CD4-positive, alpha-beta memory T cell (primary cell): ENCODE measurements around the gene CD3D. TPM values are rescaled to one million over a fixed set of nuclear protein-coding genes. Genes with fewer than 3 reads are reported as not detected.
A peak's percentile ranks its signal among the peaks of the same experiment; 100 is the strongest.

Source experiments
- CTCF ChIA-PET: fragments of 350-600 bp; sonication (Branson Sonifier 250); formaldehyde crosslinking; loops from one replicate; lab custom pipeline; 2021; ENCODE audit warnings: inconsistent platforms; ENCODE audit not compliant: partially characterized antibody; lab: Charles Lee
- POLR2A ChIA-PET: fragments of 350-600 bp; sonication (Branson Sonifier 250); formaldehyde crosslinking; loops from one replicate; lab custom pipeline; 2021; ENCODE audit not compliant: partially characterized antibody; lab: Charles Lee
- DNase-seq, 5 donors: peaks; one replicate each; pipeline versions ENCODE4 v3.0.0 to v3.0.0-alpha.2; 2020 to 2022; ENCODE audit warnings: mixed read lengths in 1 of 5
- H3K27ac ChIP-seq: one replicate; pipeline ENCODE4 v1.7.0; 2013; ENCODE audit warnings: low read depth, low read length
- H3K27me3 ChIP-seq: 2 replicates; pipeline ENCODE4 v1.7.0; 2013; ENCODE audit warnings: mild to moderate bottlenecking, low read length, moderate library complexity; ENCODE audit not compliant: insufficient read depth
- H3K36me3 ChIP-seq: 2 replicates; pipeline ENCODE4 v1.7.0; 2013; ENCODE audit warnings: mild to moderate bottlenecking, low read length, moderate library complexity; ENCODE audit not compliant: insufficient read depth
- H3K4me1 ChIP-seq: 2 replicates; pipeline ENCODE4 v1.7.0; 2013; ENCODE audit warnings: mild to moderate bottlenecking, low read length, moderate library complexity; ENCODE audit not compliant: insufficient read depth
- H3K4me3 ChIP-seq, 2 donors: one replicate each; pipeline ENCODE4 v1.7.0; 2013; ENCODE audit warnings: low read length in 2 of 2, mild to moderate bottlenecking in 1 of 2
- H3K9me3 ChIP-seq, 2 donors: one replicate each; pipeline ENCODE4 v1.7.0; 2013; ENCODE audit warnings: low read length in 2 of 2, control low read depth in 1 of 2; ENCODE audit not compliant: control insufficient read depth in 1 of 2
- H3K27ac Mint-ChIP-seq, 7 donors: one replicate each; pipeline ENCODE4 v1.8.0; 2020 to 2021; ENCODE audit warnings: mixed read lengths in 7 of 7, mild to moderate bottlenecking in 6 of 7, inconsistent platforms in 3 of 7, moderate library complexity in 3 of 7
- H3K27me3 Mint-ChIP-seq, 2 donors: one replicate each; pipeline ENCODE4 v1.8.0; 2020 to 2021; ENCODE audit warnings: mixed read lengths in 2 of 2
- H3K36me3 Mint-ChIP-seq, 2 donors: one replicate each; pipeline ENCODE4 v1.8.0; 2020 to 2021; ENCODE audit warnings: mixed read lengths in 2 of 2, inconsistent platforms in 1 of 2, mild to moderate bottlenecking in 1 of 2
- H3K4me1 Mint-ChIP-seq, 4 donors: one replicate each; pipeline ENCODE4 v1.8.0; 2020 to 2021; ENCODE audit warnings: mixed read lengths in 4 of 4, mild to moderate bottlenecking in 1 of 4
- H3K4me3 Mint-ChIP-seq, 8 donors: one replicate each; pipeline ENCODE4 v1.8.0; 2020 to 2021; ENCODE audit warnings: mixed read lengths in 8 of 8, mild to moderate bottlenecking in 7 of 8, moderate library complexity in 6 of 8, inconsistent platforms in 3 of 8
- H3K9me3 Mint-ChIP-seq, 8 donors: one replicate each; pipeline ENCODE4 v1.8.0; 2020 to 2021; ENCODE audit warnings: mixed read lengths in 8 of 8, mild to moderate bottlenecking in 5 of 8, inconsistent platforms in 3 of 8, moderate library complexity in 1 of 8
- intact Hi-C: fragments of 100-400 bp; cut with micrococcal nuclease; formaldehyde crosslinking; loops from one replicate; pipeline ENCODE4 v1.15.1; 2023
- polyA plus RNA-seq, 2 donors: library from polyadenylated mRNA; unstranded; fragments of 300-500 nt; fragmentation: Illumina TruSeq; gene quantifications; one replicate each; pipeline ENCODE4 v1.2.3, GENCODE V29; 2021
- total RNA-seq, 2 experiments: library from RNA; stranded (reverse); gene quantifications; one replicate each; pipeline ENCODE4 v1.2.3, GENCODE V29; 2021

The CD3D gene
- total and polyA plus RNA-seq, 4 experiments from 2014 or later = 338 to 1,046 (median 668) TPM

DNA sequence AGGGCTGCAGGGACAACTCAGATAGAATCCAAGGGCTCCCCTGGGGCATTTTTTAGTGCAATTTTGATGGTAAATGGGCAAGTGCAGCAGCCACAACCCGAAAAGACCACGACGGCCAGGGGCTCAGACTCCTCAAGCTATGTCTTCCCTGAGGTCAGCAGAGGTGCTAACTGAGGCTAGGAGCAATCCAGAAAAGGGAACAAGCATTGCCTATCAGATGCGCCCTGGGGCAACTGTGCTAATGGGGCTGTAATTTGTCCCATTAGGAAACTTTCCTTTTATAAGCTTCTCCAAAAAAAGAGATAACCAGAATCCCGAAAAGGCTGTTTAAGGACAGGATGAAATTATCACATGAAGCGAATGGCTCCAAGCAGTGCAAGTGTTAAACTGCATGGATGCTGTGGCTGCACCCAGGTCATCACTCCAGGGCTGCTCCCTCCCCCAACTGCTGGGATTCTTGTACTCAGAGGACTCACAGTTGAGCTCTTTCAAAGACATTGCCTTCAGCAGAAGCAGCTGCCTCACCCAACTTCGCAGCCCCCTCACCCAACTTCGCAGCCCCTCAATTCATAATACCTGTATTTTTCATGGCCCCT, 40.8 kb downstream of the CD3D start:
- peak overlapping the region in 5 of 7 donors; percentile 31 to 98 (median 61) for H3K27ac Mint-ChIP-seq
- Histone ChIP-seq H3K27me3 (no peaks in the 10 kb centered on the region), H3K9me3 (no peaks in the 10 kb centered on the region), H3K36me3 (no peaks in the 10 kb centered on the region), H3K4me3 (no peak overlapping the region), H3K4me1 (peaks cover 38% of the 10 kb centered on the region), H3K27ac (no peak overlapping the region)
- intact Hi-C loops = no loop called here
- H3K4me3 Mint-ChIP-seq = peak overlapping the region in 1 of 8 donors; percentile 17
- CTCF ChIA-PET = interaction anchor here (0.6 to 2.4 kb wide), 5 partner anchors 10 to 103 kb away, joined by 3 to 10 read pairs (median 3); partner anchors contain the start of gene UBE4A
- H3K4me1 Mint-ChIP-seq = peaks cover 24 to 64% (median 39%) of the 10 kb centered on the region in 4 donors
- no peaks in the 10 kb centered on the region for H3K9me3 Mint-ChIP-seq
- POLR2A ChIA-PET = interaction anchor here (1.1 to 2.6 kb wide), 3 partner anchors 58 to 78 kb away, joined by 4 to 7 read pairs (median 7); partner anchors contain the start of genes JAML and UBE4A
- H3K36me3 Mint-ChIP-seq = peaks cover 13 to 21% of the 10 kb centered on the region in 2 donors
- H3K27me3 Mint-ChIP-seq = no peaks in the 10 kb centered on the region
- no peak for DNase-seq

DNA sequence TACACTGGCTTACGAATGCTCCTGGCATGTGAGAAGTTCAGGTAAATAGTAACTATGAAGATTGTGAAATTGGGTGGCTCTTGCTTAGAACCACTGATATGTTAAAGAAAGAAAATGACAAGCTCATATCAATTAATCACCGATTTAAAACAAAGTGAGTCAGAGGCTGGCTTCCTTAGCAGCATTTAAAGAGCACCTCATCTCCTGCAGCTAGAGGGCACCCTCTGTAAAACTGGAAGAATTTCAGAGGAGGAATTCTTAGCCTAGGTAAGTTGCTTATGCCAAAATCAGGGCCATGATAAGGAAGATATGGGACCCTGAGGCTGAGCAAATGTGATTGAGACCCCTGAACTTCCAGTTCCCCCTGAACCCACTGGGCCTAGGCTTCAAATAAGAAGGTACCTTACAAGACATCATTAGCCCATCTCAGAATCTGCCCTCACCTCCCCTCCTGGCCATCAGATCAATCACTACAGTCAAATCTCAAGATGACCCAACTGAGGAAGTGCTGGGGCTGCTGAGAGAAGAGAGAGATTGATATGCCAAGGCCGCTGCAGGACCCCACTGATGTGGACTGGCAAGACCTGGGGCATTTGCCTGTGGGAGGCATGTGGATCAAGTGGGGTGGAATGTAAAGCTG, 46.6 kb downstream of the CD3D start:
- Mint-ChIP-seq H3K4me1 (peaks cover 10 to 22% (median 14%) of the 10 kb centered on the region in 4 donors), H3K4me3 (peak overlapping the region in 1 of 8 donors; percentile 11), H3K27ac (peak overlapping the region; percentile 0 to 88 (median 72)), H3K9me3 (peaks cover 0 to 1% (median 0%) of the 10 kb centered on the region in 8 donors), H3K36me3 (no peaks in the 10 kb centered on the region), H3K27me3 (no peaks in the 10 kb centered on the region)
- Histone ChIP-seq H3K36me3 (no peaks in the 10 kb centered on the region), H3K4me1 (peaks cover 9% of the 10 kb centered on the region), H3K27ac (no peak overlapping the region), H3K4me3 (no peak overlapping the region), H3K27me3 (no peaks in the 10 kb centered on the region), H3K9me3 (no peaks in the 10 kb centered on the region)
- intact Hi-C loops = loop anchor here (1.0 kb wide), 4 partner anchors 9 to 192 kb away; no protein-coding TSS in a partner anchor
- POLR2A ChIA-PET = interaction anchor here (0.6 to 2.1 kb wide), 15 partner anchors 9 to 140 kb away, joined by 3 to 14 read pairs (median 5); partner anchors contain the start of genes CD3E, JAML, KMT2A and MPZL3
- CTCF ChIA-PET = interaction anchor here (0.6 to 4.8 kb wide), 52 partner anchors 9 to 1086 kb away, joined by 3 to 52 read pairs (median 4); partner anchors contain the start of genes CD3E, JAML, MPZL2 and UBE4A
- DNase-seq = peak; percentile 46 to 59 (median 52)

DNA sequence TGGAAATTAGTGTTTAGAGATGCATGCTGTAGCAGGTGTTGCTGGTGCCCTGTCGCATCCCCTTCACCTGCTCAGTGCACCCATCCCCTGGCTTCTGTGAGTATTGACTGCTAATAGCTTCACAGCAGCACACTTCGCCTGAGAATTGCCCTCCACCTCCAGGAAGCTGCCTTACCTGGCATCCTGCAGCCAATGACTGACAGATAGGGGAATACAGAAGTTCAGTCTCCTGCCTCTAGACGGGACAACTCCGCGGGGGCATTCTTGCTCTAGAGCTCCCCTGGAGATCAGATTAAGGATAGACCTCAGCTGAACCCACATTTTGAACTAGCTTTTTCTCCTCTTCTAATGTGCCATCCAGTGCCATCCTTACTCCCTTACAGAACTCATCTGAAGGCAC, 47.3 kb downstream of the CD3D start:
- ChIA-PET CTCF (interaction anchor here (0.6 to 4.8 kb wide), 51 partner anchors 10 to 1085 kb away, joined by 3 to 52 read pairs (median 5); partner anchors contain the start of genes CD3E, MPZL2 and UBE4A), POLR2A (interaction anchor here (0.6 to 2.1 kb wide), 12 partner anchors 9 to 140 kb away, joined by 3 to 14 read pairs (median 5); partner anchors contain the start of genes CD3E, JAML, KMT2A and MPZL3)
- H3K27ac Mint-ChIP-seq = peak overlapping the region in 1 of 7 donors; percentile 59
- no peak overlapping the region for H3K4me3 ChIP-seq
- H3K27me3 ChIP-seq = no peaks in the 10 kb centered on the region
- intact Hi-C loops = loop anchor here (1.0 kb wide), 1 partner anchor 97 kb away; no protein-coding TSS in a partner anchor
- peaks cover 0 to 1% (median 0%) of the 10 kb centered on the region in 8 donors for H3K9me3 Mint-ChIP-seq
- H3K4me3 Mint-ChIP-seq = no peak overlapping the region
- peaks cover 9% of the 10 kb centered on the region for H3K4me1 ChIP-seq
- H3K36me3 Mint-ChIP-seq = no peaks in the 10 kb centered on the region
- H3K4me1 Mint-ChIP-seq = peaks cover 11 to 19% (median 15%) of the 10 kb centered on the region in 4 donors
- peak in 1 of 5 donors; percentile 34 for DNase-seq
- H3K36me3 ChIP-seq = no peaks in the 10 kb centered on the region
- no peak overlapping the region for H3K27ac ChIP-seq
- H3K9me3 ChIP-seq = no peaks in the 10 kb centered on the region
- no peaks in the 10 kb centered on the region for H3K27me3 Mint-ChIP-seq

DNA sequence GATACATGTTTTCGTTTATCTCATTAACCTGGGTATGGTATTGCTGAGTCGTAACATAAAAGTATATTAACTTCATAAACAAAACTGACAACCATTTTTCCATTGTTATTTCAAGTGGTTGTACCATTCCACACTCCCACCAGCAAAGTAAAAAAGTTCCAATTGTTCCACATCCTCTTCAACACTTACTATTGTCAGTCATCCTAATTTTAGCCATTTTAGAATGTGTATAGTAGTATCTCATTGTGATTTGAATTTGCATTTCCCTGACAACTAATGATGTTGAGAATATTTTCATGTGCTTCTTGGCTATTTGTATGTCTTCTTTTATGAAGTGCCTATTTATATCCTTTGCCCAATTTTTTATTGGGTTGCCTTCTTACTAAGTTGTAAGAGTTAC, 48.5 kb downstream of the CD3D start:
- H3K27ac ChIP-seq = no peak overlapping the region
- no peaks in the 10 kb centered on the region for H3K9me3 ChIP-seq
- H3K4me1 ChIP-seq = peaks cover 9% of the 10 kb centered on the region
- Mint-ChIP-seq H3K27ac (peak overlapping the region in 1 of 7 donors; percentile 7), H3K9me3 (peaks cover 0 to 1% (median 0%) of the 10 kb centered on the region in 8 donors), H3K4me1 (peaks cover 11 to 19% (median 14%) of the 10 kb centered on the region in 4 donors), H3K36me3 (no peaks in the 10 kb centered on the region), H3K4me3 (no peak overlapping the region), H3K27me3 (no peaks in the 10 kb centered on the region)
- ChIA-PET POLR2A (no interaction called here), CTCF (interaction anchor here (0.6 to 4.8 kb wide), 7 partner anchors 11 to 148 kb away, joined by 4 to 52 read pairs (median 16); partner anchors contain the start of gene CD3E)
- no peaks in the 10 kb centered on the region for H3K27me3 ChIP-seq
- H3K36me3 ChIP-seq = no peaks in the 10 kb centered on the region
- intact Hi-C loops = no loop called here
- no peak overlapping the region for H3K4me3 ChIP-seq
- DNase-seq = no peak

DNA sequence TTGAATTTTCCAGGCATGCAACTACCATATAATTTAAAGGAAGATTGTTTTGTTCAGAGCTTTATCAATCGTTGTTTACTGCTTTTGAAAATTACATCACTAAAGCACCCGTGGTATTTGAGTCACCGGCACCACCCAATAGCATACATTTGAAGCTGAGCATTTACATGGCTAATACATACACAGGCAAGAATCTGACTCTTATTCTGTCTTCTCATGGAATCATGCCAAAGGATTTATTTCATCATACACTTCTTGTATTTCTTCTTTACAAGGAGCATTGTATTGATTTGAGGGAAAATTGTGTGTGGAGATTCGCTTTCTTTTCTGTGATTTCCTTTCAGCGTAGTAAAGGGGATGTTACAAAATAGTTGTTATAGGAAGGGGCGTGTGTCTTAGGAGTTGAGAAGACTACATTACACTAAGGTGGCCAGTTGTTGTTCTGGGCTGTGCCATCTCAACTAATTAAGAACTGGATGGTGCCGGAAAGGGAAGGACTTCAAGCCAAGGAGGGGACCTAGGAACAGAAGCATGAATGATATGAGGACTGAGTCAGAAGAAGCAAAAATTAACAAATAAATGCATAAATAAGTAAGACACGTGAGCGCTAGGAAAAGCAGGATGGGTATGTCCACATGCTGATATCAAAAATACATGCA, 50.9 kb downstream of the CD3D start:
- Mint-ChIP-seq H3K4me1 (peaks cover 11 to 19% (median 14%) of the 10 kb centered on the region in 4 donors), H3K27ac (no peak overlapping the region), H3K9me3 (peaks cover 0 to 1% (median 0%) of the 10 kb centered on the region in 8 donors), H3K4me3 (no peak overlapping the region), H3K36me3 (no peaks in the 10 kb centered on the region), H3K27me3 (no peaks in the 10 kb centered on the region)
- intact Hi-C loops = loop anchor here (1.0 kb wide), 2 partner anchors 93 to 146 kb away; no protein-coding TSS in a partner anchor
- Histone ChIP-seq H3K27me3 (no peaks in the 10 kb centered on the region), H3K4me3 (no peak overlapping the region), H3K4me1 (peaks cover 9% of the 10 kb centered on the region), H3K36me3 (no peaks in the 10 kb centered on the region), H3K9me3 (no peaks in the 10 kb centered on the region), H3K27ac (no peak overlapping the region)
- no peak for DNase-seq
- ChIA-PET CTCF (interaction anchor here (0.7 to 6.2 kb wide), 24 partner anchors 8 to 147 kb away, joined by 3 to 138 read pairs (median 4); partner anchors contain the start of gene MPZL3), POLR2A (interaction anchor here (0.6 to 2.3 kb wide), 8 partner anchors 12 to 146 kb away, joined by 3 to 17 read pairs (median 4); partner anchors contain the start of genes CD3D, CD3G and JAML)

DNA sequence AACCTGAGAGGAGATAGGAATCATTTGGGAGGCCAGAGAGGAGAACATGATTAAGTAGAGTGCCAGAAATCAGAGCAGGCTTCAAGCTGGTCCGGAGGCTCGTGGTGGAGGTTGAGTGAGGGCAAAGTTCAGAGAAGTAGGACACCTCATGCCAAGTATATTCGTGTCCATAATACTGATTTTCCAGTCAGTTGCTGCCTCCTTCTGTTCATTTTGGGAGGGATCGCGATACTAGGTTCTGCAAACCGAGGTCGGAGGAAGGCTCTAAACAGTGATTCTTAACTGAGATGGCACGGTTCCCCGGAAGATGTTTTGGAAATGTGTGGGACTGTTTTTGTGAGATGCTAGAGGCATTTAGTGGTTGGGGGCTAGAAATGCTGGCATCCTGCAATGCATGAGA, 51.6 kb downstream of the CD3D start:
- ChIA-PET POLR2A (interaction anchor here (1.0 to 2.3 kb wide), 7 partner anchors 48 to 145 kb away, joined by 3 to 17 read pairs (median 4); partner anchors contain the start of genes CD3D, CD3G and JAML), CTCF (interaction anchor here (0.7 to 6.2 kb wide), 24 partner anchors 9 to 146 kb away, joined by 3 to 138 read pairs (median 4); partner anchors contain the start of gene MPZL3)
- Histone ChIP-seq H3K4me3 (no peak overlapping the region), H3K4me1 (peaks cover 4% of the 10 kb centered on the region), H3K9me3 (no peaks in the 10 kb centered on the region), H3K27me3 (no peaks in the 10 kb centered on the region), H3K36me3 (no peaks in the 10 kb centered on the region), H3K27ac (no peak overlapping the region)
- peak overlapping the region in 1 of 8 donors; percentile 40 for H3K4me3 Mint-ChIP-seq
- peaks cover 8 to 13% (median 10%) of the 10 kb centered on the region in 4 donors for H3K4me1 Mint-ChIP-seq
- intact Hi-C loops = loop anchor here (1.0 kb wide), 2 partner anchors 93 to 146 kb away; no protein-coding TSS in a partner anchor
- H3K27ac Mint-ChIP-seq = peak overlapping the region in 2 of 7 donors; percentile 18 to 36
- no peaks in the 10 kb centered on the region for H3K27me3 Mint-ChIP-seq
- H3K9me3 Mint-ChIP-seq = no peaks in the 10 kb centered on the region
- H3K36me3 Mint-ChIP-seq = no peaks in the 10 kb centered on the region
- peak; percentile 46 to 61 (median 49) for DNase-seq
